Testis (tissue), 3 donors: Measurements from ENCODE around the gene ANKHD1. TPM values are rescaled to one million over a fixed set of nuclear protein-coding genes. Genes with fewer than 3 reads are reported as not detected.

Experiments
- DNase-seq: peaks from one replicate; pipeline ENCODE4 v3.0.0-alpha.2; 2019
- H3K27ac ChIP-seq, 2 donors: fragments of 200-600 bp; sonication (generic); one replicate each; pipeline ENCODE4 v1.5.1; 2019
- H3K27me3 ChIP-seq: fragments of 200-600 bp; sonication (generic); one replicate; pipeline ENCODE4 v1.5.1; 2019
- H3K36me3 ChIP-seq: fragments of 200-600 bp; sonication (generic); one replicate; pipeline ENCODE4 v1.5.1; 2017; ENCODE audit warnings: low read depth; ENCODE audit errors: missing control alignments
- H3K4me1 ChIP-seq: fragments of 200-600 bp; sonication (generic); one replicate; pipeline ENCODE4 v1.5.1; 2019
- H3K4me3 ChIP-seq, 2 donors: fragments of 200-600 bp; sonication (generic); one replicate each; pipeline ENCODE4 v1.5.1; 2017 to 2019
- H3K9me3 ChIP-seq: fragments of 200-600 bp; sonication (generic); one replicate; pipeline ENCODE4 v1.5.1; 2017
- CTCF ChIP-seq, 3 experiments: fragments of 450-650 bp in 2 of 3; fragments of 200-600 bp in 1 of 3; sonication (generic) in 1 of 3; IDR thresholded peaks; one replicate each; pipeline ENCODE4 v1.5.1; 2016 to 2019; ENCODE audit warnings: antibody characterized with exemption in 3 of 3, mild to moderate bottlenecking in 2 of 3, moderate library complexity in 1 of 3
- POLR2A ChIP-seq: fragments of 450-650 bp; IDR thresholded peaks from one replicate; pipeline ENCODE4 v1.6.1; 2017; ENCODE audit warnings: antibody characterized with exemption, mild to moderate bottlenecking, moderate library complexity
- WGBS, 2 donors: methylation state at CpG; one replicate each; pipeline ENCODE4 v1.1.5; 2018; 5-methylcytosine and 5-hydroxymethylcytosine counted together
- intact Hi-C: fragments of 100-400 bp; cut with DNase I; formaldehyde crosslinking; loops from one replicate; pipeline ENCODE4 v1.15.1; 2023; ENCODE audit warnings: low total_unique reads
- polyA plus RNA-seq: library from polyadenylated mRNA; stranded (reverse); fragments of 350-450 nt; fragmentation: Illumina TruSeq; extraction: RNeasy Lipid Tissue Mini Kit (QIAGEN cat#74804); gene quantifications from one replicate; pipeline ENCODE4 v1.2.3, GENCODE V29; 2014; ENCODE audit warnings: low read depth, low replicate concordance; ENCODE audit not compliant: insufficient read depth
- total RNA-seq, 2 donors: library from RNA; depleted of rRNA; stranded (reverse); fragments of >200 nt; gene quantifications; one replicate each; pipeline ENCODE4 v1.2.3, GENCODE V29; 2016

Gene ANKHD1
- total and polyA plus RNA-seq, 3 donors from 2014 or later: 70.0 to 172 (median 170) TPM

DNA sequence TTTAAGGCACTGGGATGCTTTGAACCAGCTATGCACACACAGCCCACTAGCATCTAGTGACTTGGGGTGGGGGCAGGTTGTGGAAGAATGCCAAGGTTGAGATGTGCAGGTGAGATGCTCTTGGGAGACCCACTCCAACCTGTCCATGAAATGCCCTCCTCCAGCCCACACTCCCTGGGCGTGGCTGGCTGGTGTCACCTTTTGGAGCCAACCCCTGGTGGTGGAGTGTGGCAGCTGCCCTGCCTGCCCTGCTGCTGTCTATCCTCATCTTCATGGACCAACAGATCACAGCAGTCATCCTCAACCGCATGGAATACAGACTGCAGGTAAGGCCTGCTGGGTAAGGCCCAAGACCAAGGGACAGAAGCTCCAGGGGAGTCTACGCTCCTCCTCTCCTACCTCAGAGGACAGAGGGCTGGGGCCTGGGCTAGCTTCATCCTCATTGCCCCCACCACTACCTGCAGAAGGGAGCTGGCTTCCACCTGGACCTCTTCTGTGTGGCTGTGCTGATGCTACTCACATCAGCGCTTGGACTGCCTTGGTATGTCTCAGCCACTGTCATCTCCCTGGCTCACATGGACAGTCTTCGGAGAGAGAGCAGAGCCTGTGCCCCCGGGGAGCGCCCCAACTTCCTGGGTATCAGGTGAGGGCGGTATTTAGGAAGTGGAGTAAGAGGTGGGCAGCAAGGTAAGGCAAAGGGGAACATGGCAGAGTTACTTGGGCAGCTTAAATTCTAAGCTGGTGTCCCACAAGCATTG is 34.2 kb upstream of the ANKHD1 start:
- no peak for TF ChIP-seq CTCF (IDR thresholded peaks at IDR 0.05)
- TF ChIP-seq POLR2A: no peak
- intact Hi-C loops: no loop called here
- WGBS, 2 donors: 91 to 93% methylated on average over 3 to 8 of the region's 8 CpGs

DNA sequence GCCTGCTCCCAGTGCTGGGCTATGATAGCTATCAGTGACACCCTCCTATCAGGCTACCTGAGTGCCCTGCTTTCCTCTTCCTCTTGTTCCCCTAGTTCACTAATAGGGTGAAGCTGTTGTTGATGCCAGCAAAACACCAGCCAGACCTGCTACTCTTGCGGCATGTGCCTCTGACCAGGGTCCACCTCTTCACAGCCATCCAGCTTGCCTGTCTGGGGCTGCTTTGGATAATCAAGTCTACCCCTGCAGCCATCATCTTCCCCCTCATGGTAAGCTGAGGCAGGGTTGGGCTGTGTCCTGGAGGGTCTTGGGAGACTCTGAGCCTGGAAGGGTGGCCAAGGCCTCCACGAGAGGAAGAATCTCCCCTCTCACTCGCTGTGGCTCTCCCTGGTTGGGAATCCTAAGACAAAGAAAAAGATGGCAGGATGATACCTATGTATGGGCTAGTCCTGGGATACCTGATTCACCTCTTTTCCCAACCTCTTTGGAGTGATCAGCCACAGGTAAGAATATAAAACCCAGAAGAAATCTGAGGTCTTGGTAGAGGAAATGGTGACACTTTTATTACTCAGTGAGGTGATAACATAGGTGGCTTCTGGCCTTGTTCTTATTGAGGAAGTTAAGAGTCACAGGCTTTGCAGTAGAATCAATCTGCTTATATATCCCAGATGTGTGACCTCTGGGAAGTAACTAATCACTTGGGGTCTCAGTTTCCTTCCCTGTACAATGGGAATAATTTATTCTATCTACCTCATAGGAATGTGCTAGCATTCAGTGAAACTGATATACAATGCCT is 30.1 kb upstream of the ANKHD1 start:
- intact Hi-C loops: loop anchor here (10.0 kb wide), 1 partner anchor 343 kb away; no protein-coding TSS in a partner anchor
- WGBS, 2 donors: 79 to 92% methylated on average over 3 of the region's 3 CpGs

More for the DNA sequence above, 34.2 kb upstream of the ANKHD1 start:
- H3K4me3 ChIP-seq: no peak overlapping the region
- no peaks in the 10 kb centered on the region for H3K27me3 ChIP-seq
- no peaks in the 10 kb centered on the region for H3K9me3 ChIP-seq
- no peaks in the 10 kb centered on the region for H3K4me1 ChIP-seq
- no peaks in the 10 kb centered on the region for H3K36me3 ChIP-seq
- no peak overlapping the region for H3K27ac ChIP-seq
- no peak for DNase-seq

GRCh38 chr5:140372971-140373487 is 28.6 kb upstream of the ANKHD1 start:
- intact Hi-C loops: loop anchor here (10.0 kb wide), 1 partner anchor 342 kb away; no protein-coding TSS in a partner anchor
- TF ChIP-seq CTCF (IDR thresholded peaks at IDR 0.05) (peak; percentile 48 to 82 (median 71)), POLR2A (no peak)
- Histone ChIP-seq H3K4me3 (no peak overlapping the region), H3K27ac (no peak overlapping the region), H3K4me1 (peaks cover 7% of the 10 kb centered on the region), H3K36me3 (no peaks in the 10 kb centered on the region), H3K9me3 (no peaks in the 10 kb centered on the region), H3K27me3 (no peaks in the 10 kb centered on the region)
- 25 to 28% methylated on average over 2 of the region's 2 CpGs for WGBS, 2 donors
- peak; percentile 80 for DNase-seq

More for the DNA sequence above, 30.1 kb upstream of the ANKHD1 start:
- H3K27me3 ChIP-seq: no peaks in the 10 kb centered on the region
- peaks cover 7% of the 10 kb centered on the region for H3K4me1 ChIP-seq
- no peak overlapping the region for H3K27ac ChIP-seq
- TF ChIP-seq POLR2A (no peak), CTCF (IDR thresholded peaks at IDR 0.05) (no peak)
- no peak for DNase-seq
- H3K36me3 ChIP-seq: no peaks in the 10 kb centered on the region
- no peaks in the 10 kb centered on the region for H3K9me3 ChIP-seq
- H3K4me3 ChIP-seq: no peak overlapping the region

GRCh38 chr5:140381351-140381750 is 20.3 kb upstream of the ANKHD1 start:
- intact Hi-C loops: no loop called here
- TF ChIP-seq POLR2A: no peak
- TF ChIP-seq CTCF (IDR thresholded peaks at IDR 0.05): no peak
- Histone ChIP-seq H3K36me3 (no peaks in the 10 kb centered on the region), H3K4me3 (no peak overlapping the region), H3K4me1 (no peaks in the 10 kb centered on the region), H3K9me3 (no peaks in the 10 kb centered on the region), H3K27me3 (no peaks in the 10 kb centered on the region), H3K27ac (no peak overlapping the region)
- DNase-seq: no peak
- WGBS, 2 donors: 92 to 95% methylated on average over 4 of the region's 4 CpGs
